ENCODE measurements around the gene TUFT1. TPM values are rescaled to one million over a fixed set of nuclear protein-coding genes. Genes with fewer than 3 reads are reported as not detected.

Gene TUFT1
- total RNA-seq, 1 experiment from 2014 or later = 12.3 TPM

DNA sequence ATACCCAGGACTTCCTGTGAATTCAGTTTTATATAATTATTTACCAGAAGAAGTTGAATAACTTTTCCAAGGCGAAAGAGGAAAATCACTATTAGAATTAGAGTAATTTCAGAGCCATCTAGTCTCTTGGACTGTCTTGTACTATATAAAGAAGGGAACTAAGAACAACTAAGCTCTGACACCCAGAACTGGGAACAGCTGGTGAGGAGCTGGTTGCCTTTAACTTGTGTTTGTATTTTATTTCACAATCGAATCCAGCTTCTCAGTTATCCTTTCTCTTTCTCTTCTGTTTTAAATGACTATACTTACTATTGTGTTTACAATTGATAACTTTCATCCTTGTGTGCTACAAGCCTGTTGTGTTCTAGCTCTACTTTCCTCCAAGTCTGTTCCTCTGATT lies 80.2 kb downstream of the TUFT1 start:
- TF ChIP-seq SRF (IDR thresholded peaks at IDR 0.05; ENCODE audit: low read depth) = no peak
- TF ChIP-seq FOSL1 (IDR thresholded peaks at IDR 0.05; ENCODE audit: low read depth) = no peak
- no peak for TF ChIP-seq SIN3A (IDR thresholded peaks at IDR 0.05; ENCODE audit: low read depth)
- TF ChIP-seq ELF1 (IDR thresholded peaks at IDR 0.05; ENCODE audit: borderline replicate concordance, low read depth) = no peak
- no peak for TF ChIP-seq SP1 (IDR thresholded peaks at IDR 0.05; ENCODE audit: low read depth)
- TF ChIP-seq EZH2 (IDR thresholded peaks at IDR 0.05) = no peak
- no peak for TF ChIP-seq EGR1 (IDR thresholded peaks at IDR 0.05; ENCODE audit: low read depth)
- TF ChIP-seq MAX (IDR thresholded peaks at IDR 0.05) = no peak
- TF ChIP-seq, protein P1, sequence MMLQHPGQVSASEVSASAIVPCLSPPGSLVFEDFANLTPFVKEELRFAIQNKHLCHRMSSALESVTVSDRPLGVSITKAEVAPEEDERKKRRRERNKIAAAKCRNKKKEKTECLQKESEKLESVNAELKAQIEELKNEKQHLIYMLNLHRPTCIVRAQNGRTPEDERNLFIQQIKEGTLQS (IDR thresholded peaks at IDR 0.05) = no peak
- no peak for TF ChIP-seq ZNF274 (IDR thresholded peaks at IDR 0.05; ENCODE audit: low read depth, low read length)
- TF ChIP-seq REST (IDR thresholded peaks at IDR 0.05; ENCODE audit: low read depth) = no peak
- no peak for TF ChIP-seq CEBPB (IDR thresholded peaks at IDR 0.05; ENCODE audit: low read depth)
- no peak for TF ChIP-seq POLR2AphosphoS5 (IDR thresholded peaks at IDR 0.05; ENCODE audit: low read depth, low read length)
- TF ChIP-seq RAD21 (IDR thresholded peaks at IDR 0.05; ENCODE audit: low read depth) = no peak
- TF ChIP-seq CBX3 (IDR thresholded peaks at IDR 0.05; ENCODE audit: low read depth) = no peak
- TF ChIP-seq YY1 (IDR thresholded peaks at IDR 0.05; ENCODE audit: extremely low read depth, insufficient replicate concordance, low read depth, low read length) = no peak
- no peaks in the 10 kb centered on the region for H3K9me3 ChIP-seq (ENCODE audit: control insufficient read depth in 1 of 2, insufficient read depth in 1 of 2, low read depth in 1 of 2, low read length in 2 of 2)
- peaks cover 12 to 28% of the 10 kb centered on the region in 2 experiments; a peak in 3 of 4 replicates for H3K4me1 ChIP-seq (ENCODE audit: control insufficient read depth in 1 of 2, insufficient read depth in 2 of 2, low read length in 2 of 2)
- CTCF ChIA-PET = no interaction called here
- H3K4me2 ChIP-seq (ENCODE audit: low read length) = no peak overlapping the region
- H3K4me3 ChIP-seq (replicated peaks in 1 of 2; ENCODE audit: low read depth in 1 of 2, low read length in 2 of 2) = no peak overlapping the region
- intact Hi-C loops (cut with micrococcal nuclease) = no loop called here
- H3K27me3 ChIP-seq (ENCODE audit: insufficient read depth, low read length) = no peaks in the 10 kb centered on the region
- no TSS peak for BruUV-seq (replicated peaks)
- no peak overlapping the region for H2AFZ ChIP-seq (ENCODE audit: low read depth, low read length, poor library complexity, severe bottlenecking)
- no peak overlapping the region for H3K27ac ChIP-seq (ENCODE audit: low read depth, low read length)
- POLR2A ChIA-PET = no interaction called here
- H3K79me2 ChIP-seq (ENCODE audit: insufficient read depth, low read length) = peaks cover 84% of the 10 kb centered on the region
- H4K20me1 ChIP-seq (ENCODE audit: insufficient read depth) = no peaks in the 10 kb centered on the region
- DNase-seq (ENCODE audit: low read depth, low spot score) (no peak), ATAC-seq (no peak)
- no peaks in the 10 kb centered on the region for H3K9me2 ChIP-seq (ENCODE audit: insufficient read depth)
- no peak overlapping the region for H3K9ac ChIP-seq (ENCODE audit: low read length)
- H3K36me3 ChIP-seq (ENCODE audit: control insufficient read depth in 1 of 2, insufficient read depth in 2 of 2, low read length in 2 of 2) = no peaks in the 10 kb centered on the region
- RAD21 ChIA-PET (ENCODE audit: low non-redundant PET in 1 of 2, low total read pairs in 2 of 2, uncharacterized antibody in 2 of 2, unreplicated experiment in 2 of 2) = interaction anchor here in 1 of 2 experiments (0.6 kb wide), 1 partner anchor 14 kb away, joined by 3 read pairs; no protein-coding TSS in a partner anchor
